ENCODE measurements around the gene NDUFAF3.

NDUFAF3 gene

GRCh38 chr3:49017971-49018706, 3.8 kb upstream of the NDUFAF3 start, which contains the start of gene DALRD3:
Gene DALRD3 (minus strand): TSS chr3:49018580. CDS start chr3:49018564, 16 bp downstream.
- Histone ChIP-seq H3K27me3 (ENCODE audit: low read length) (no peaks in the 10 kb centered on the region), H3F3A (ENCODE audit: insufficient read depth) (peaks cover 20% of the 10 kb centered on the region), H3K9ac (ENCODE audit: low read length) (peak within 1 kb of the TSS; percentile 53), H3K9me2 (replicated peaks; ENCODE audit: insufficient read depth, low read length) (no peaks in the 10 kb centered on the region), H3K4me3 (ENCODE audit: insufficient read depth, low read length, poor library complexity, severe bottlenecking) (peak within 1 kb of the TSS; percentile 66), H3K79me2 (ENCODE audit: insufficient read depth, low read length) (peaks cover 19% of the 10 kb centered on the region; the same call in 1 of the 2 replicates), H3K9me3 (ENCODE audit: insufficient read depth, low read length) (no peaks in the 10 kb centered on the region), H4K20me1 (ENCODE audit: low read depth, low read length) (no peaks in the 10 kb centered on the region), H3K4me2 (ENCODE audit: low read depth, low read length, poor library complexity, severe bottlenecking) (peak within 1 kb of the TSS; percentile 71), H3K27ac (ENCODE audit: low read depth, low read length) (peak within 1 kb of the TSS; percentile 67), H3K36me3 (ENCODE audit: low read length) (no peaks in the 10 kb centered on the region), H2AFZ (ENCODE audit: low read depth, low read length, severe bottlenecking) (peak within 1 kb of the TSS; percentile 54)
- no peak for TF ChIP-seq CTCF (IDR thresholded peaks at IDR 0.05; ENCODE audit: insufficient read depth, low read length, poor library complexity, severe bottlenecking)

GRCh38 chr3:49018707-49019006, 3.3 kb upstream of the NDUFAF3 start:
- no peaks in the 10 kb centered on the region for H3K27me3 ChIP-seq (ENCODE audit: low read length)
- H3K36me3 ChIP-seq (ENCODE audit: low read length): no peaks in the 10 kb centered on the region
- H3K4me3 ChIP-seq (ENCODE audit: insufficient read depth, low read length, poor library complexity, severe bottlenecking): peak overlapping the region; percentile 66
- H3K4me2 ChIP-seq (ENCODE audit: low read depth, low read length, poor library complexity, severe bottlenecking): peak overlapping the region; percentile 71
- H2AFZ ChIP-seq (ENCODE audit: low read depth, low read length, severe bottlenecking): no peak overlapping the region
- no peaks in the 10 kb centered on the region for H4K20me1 ChIP-seq (ENCODE audit: low read depth, low read length)
- H3K9me2 ChIP-seq (replicated peaks; ENCODE audit: insufficient read depth, low read length): no peaks in the 10 kb centered on the region
- H3K79me2 ChIP-seq (ENCODE audit: insufficient read depth, low read length): peaks cover 21% of the 10 kb centered on the region; the same call in 1 of the 2 replicates
- no peaks in the 10 kb centered on the region for H3K9me3 ChIP-seq (ENCODE audit: insufficient read depth, low read length)
- peaks cover 23% of the 10 kb centered on the region for H3F3A ChIP-seq (ENCODE audit: insufficient read depth)
- peak overlapping the region; percentile 67 for H3K27ac ChIP-seq (ENCODE audit: low read depth, low read length)
- TF ChIP-seq EZH2phosphoT487 (conservative IDR thresholded peaks at IDR 0.05; ENCODE audit: low read length): no peak
- TF ChIP-seq CTCF (IDR thresholded peaks at IDR 0.05; ENCODE audit: insufficient read depth, low read length, poor library complexity, severe bottlenecking): no peak
- peak overlapping the region; percentile 53 for H3K9ac ChIP-seq (ENCODE audit: low read length)

GRCh38 chr3:49019941-49020329, 2.0 kb upstream of the NDUFAF3 start:
- Histone ChIP-seq H3K9ac (ENCODE audit: low read length) (peak overlapping the region; percentile 94), H3K4me3 (ENCODE audit: insufficient read depth, low read length, poor library complexity, severe bottlenecking) (peak overlapping the region; percentile 74), H2AFZ (ENCODE audit: low read depth, low read length, severe bottlenecking) (no peak overlapping the region), H3F3A (ENCODE audit: insufficient read depth) (peaks cover 31% of the 10 kb centered on the region), H3K9me2 (replicated peaks; ENCODE audit: insufficient read depth, low read length) (no peaks in the 10 kb centered on the region), H3K27me3 (ENCODE audit: low read length) (no peaks in the 10 kb centered on the region), H3K27ac (ENCODE audit: low read depth, low read length) (peak overlapping the region; percentile 94), H3K36me3 (ENCODE audit: low read length) (no peaks in the 10 kb centered on the region), H4K20me1 (ENCODE audit: low read depth, low read length) (no peaks in the 10 kb centered on the region), H3K4me2 (ENCODE audit: low read depth, low read length, poor library complexity, severe bottlenecking) (peak overlapping the region; percentile 71), H3K9me3 (ENCODE audit: insufficient read depth, low read length) (no peaks in the 10 kb centered on the region), H3K79me2 (ENCODE audit: insufficient read depth, low read length) (peaks cover 21% of the 10 kb centered on the region; the same call in 1 of the 2 replicates)
- no peak for TF ChIP-seq CTCF (IDR thresholded peaks at IDR 0.05; ENCODE audit: insufficient read depth, low read length, poor library complexity, severe bottlenecking)
- TF ChIP-seq EZH2phosphoT487 (conservative IDR thresholded peaks at IDR 0.05; ENCODE audit: low read length): no peak

Measured in SU-DHL-6 (cell line).